T-cell (primary cell): ENCODE results near the gene CPNE7. TPM values are rescaled to one million over a fixed set of nuclear protein-coding genes. Genes with fewer than 3 reads are reported as not detected.

Source experiments
- ATAC-seq, 4 experiments: fragments of 200-7000 bp in 3 of 4; fragments of 150-1000 bp in 1 of 4; cut with Tn5 transposase; replicated peaks in 1 of 4; 1 replicate in 3 of 4; 2 replicates in 1 of 4; pipeline ENCODE4 v1.10.0; 2021; ENCODE audit warnings: moderate library complexity in 3 of 4, mild to moderate bottlenecking in 2 of 4, moderate number of reproducible peaks in 1 of 4
- CTCF ChIA-PET, 2 donors: fragments of 300-600 bp; sonication (Branson Sonifier 250); formaldehyde crosslinking; loops; one replicate each; lab custom pipeline; 2022; ENCODE audit warnings: antibody characterized with exemption in 2 of 2; lab: Charles Lee
- POLR2A ChIA-PET, 2 donors: fragments of 300-600 bp; sonication (Branson Sonifier 250); formaldehyde crosslinking; loops; one replicate each; lab custom pipeline; 2022; ENCODE audit warnings: antibody characterized with exemption in 2 of 2; lab: Charles Lee
- DNase-seq, 35 experiments: peaks; one replicate each; pipeline versions ENCODE4 v3.0.0 to v3.0.0-alpha.2; 2013 to 2023
- H3K27ac ChIP-seq: one replicate; pipeline ENCODE4 v1.5.1; 2013; ENCODE audit warnings: low read length
- H3K27me3 ChIP-seq, 2 experiments: replicated peaks in 1 of 2; 1 replicate in 1 of 2; 2 replicates in 1 of 2; pipeline versions ENCODE4 v1.6.1 to v1.7.0; 2013; ENCODE audit warnings: low read length in 1 of 2, mixed read lengths in 1 of 2; ENCODE audit not compliant: control insufficient read depth in 2 of 2, insufficient read depth in 2 of 2; ENCODE audit errors: extremely low read depth in 1 of 2
- H3K36me3 ChIP-seq, 2 donors: 1 replicate in 1 of 2; 2 replicates in 1 of 2; pipeline versions ENCODE4 v1.6.1 to v1.7.0; 2013; ENCODE audit warnings: low read length in 1 of 2; ENCODE audit not compliant: control insufficient read depth in 2 of 2, insufficient read depth in 1 of 2; ENCODE audit errors: extremely low read depth in 1 of 2
- H3K4me1 ChIP-seq, 2 experiments: 1 replicate in 1 of 2; 2 replicates in 1 of 2; pipeline versions ENCODE4 v1.6.1 to v1.7.0; 2013; ENCODE audit warnings: low read length in 2 of 2, mixed read lengths in 1 of 2; ENCODE audit not compliant: insufficient read depth in 2 of 2, control insufficient read depth in 1 of 2; ENCODE audit errors: extremely low read depth in 1 of 2
- H3K4me3 ChIP-seq, 2 donors: 1 replicate in 1 of 2; 2 replicates in 1 of 2; pipeline versions ENCODE4 v1.5.1 to v1.7.0; 2013; ENCODE audit warnings: mild to moderate bottlenecking in 2 of 2, low read length in 1 of 2, moderate library complexity in 1 of 2; ENCODE audit not compliant: control insufficient read depth in 1 of 2; ENCODE audit errors: extremely low read depth in 1 of 2
- H3K9me3 ChIP-seq: 2 replicates; pipeline ENCODE4 v1.7.0; 2013
- H3K27ac Mint-ChIP-seq, 2 donors: one replicate each; pipeline ENCODE4 v1.8.0; 2020 to 2021; ENCODE audit warnings: mild to moderate bottlenecking in 2 of 2, mixed read lengths in 2 of 2
- H3K27me3 Mint-ChIP-seq, 2 donors: one replicate each; pipeline ENCODE4 v1.8.0; 2021 to 2022; ENCODE audit warnings: mixed read lengths in 2 of 2
- H3K36me3 Mint-ChIP-seq: one replicate; pipeline ENCODE4 v1.8.0; 2021; ENCODE audit warnings: mixed read lengths
- H3K4me1 Mint-ChIP-seq, 3 donors: one replicate each; pipeline ENCODE4 v1.8.0; 2020 to 2022; ENCODE audit warnings: mixed read lengths in 3 of 3, mild to moderate bottlenecking in 1 of 3
- H3K4me3 Mint-ChIP-seq, 3 donors: one replicate each; pipeline ENCODE4 v1.8.0; 2020 to 2022; ENCODE audit warnings: mild to moderate bottlenecking in 3 of 3, mixed read lengths in 3 of 3, moderate library complexity in 3 of 3
- H3K9me3 Mint-ChIP-seq, 3 donors: one replicate each; pipeline ENCODE4 v1.8.0; 2020 to 2022; ENCODE audit warnings: mixed read lengths in 3 of 3
- WGBS: methylation state at CpG from one replicate; pipeline ENCODE4 v1.1.5; 2013; ENCODE audit warnings: missing lambda C conversion rate; ENCODE audit not compliant: insufficient coverage; 5-methylcytosine and 5-hydroxymethylcytosine counted together
- total RNA-seq, 35 experiments: library from RNA in 6 of 35; stranded (reverse) in 6 of 35; fragments of 120-200 nt in 1 of 35; gene quantifications; one replicate each; pipeline versions ENCODE4 v1.2.1 to v1.2.4 and lab custom pipeline; 2013 to 2026

Gene CPNE7
- total RNA-seq, 5 donors from 2014 or later (not counting 1 experiment from before 2014, with no cell fraction given): 1.9 to 8.7 (median 5.1) TPM

- Mint-ChIP-seq H3K9me3 (no peaks in the 10 kb centered on the region), H3K4me1 (peaks cover 8 to 14% (median 10%) of the 10 kb centered on the region in 3 donors), H3K4me3 (no peak overlapping the region), H3K27ac (no peak overlapping the region), H3K36me3 (peaks cover 27% of the 10 kb centered on the region), H3K27me3 (no peaks in the 10 kb centered on the region)
- POLR2A ChIA-PET: no interaction called here
- Histone ChIP-seq H3K4me1 (peaks cover 8 to 9% of the 10 kb centered on the region in 2 experiments), H3K9me3 (no peaks in the 10 kb centered on the region), H3K27ac (no peak overlapping the region), H3K27me3 (no peaks in the 10 kb centered on the region), H3K4me3 (no peak overlapping the region), H3K36me3 (peaks cover 32 to 41% of the 10 kb centered on the region in 2 donors)
- CTCF ChIA-PET: no interaction called here
- no peak for DNase-seq
- 92% methylated on average over 8 of the region's 11 CpGs for WGBS
- ATAC-seq: no peak
These were observed 31.4 kb upstream of the CPNE7 start for GRCh38 chr16:89544113-89544512.

- Histone ChIP-seq H3K36me3 (peaks cover 34 to 45% of the 10 kb centered on the region in 2 donors), H3K9me3 (no peaks in the 10 kb centered on the region), H3K27ac (no peak overlapping the region), H3K27me3 (no peaks in the 10 kb centered on the region), H3K4me3 (no peak overlapping the region), H3K4me1 (peaks cover 11 to 15% of the 10 kb centered on the region in 2 experiments)
- Mint-ChIP-seq H3K27me3 (no peaks in the 10 kb centered on the region), H3K4me1 (peaks cover 14 to 20% (median 16%) of the 10 kb centered on the region in 3 donors), H3K4me3 (no peak overlapping the region), H3K27ac (no peak overlapping the region), H3K9me3 (no peaks in the 10 kb centered on the region), H3K36me3 (peaks cover 32% of the 10 kb centered on the region)
- ChIA-PET POLR2A (no interaction called here), CTCF (interaction anchor here in 1 of 2 donors (0.6 kb wide), 1 partner anchor 153 kb away, joined by 4 read pairs; no protein-coding TSS in a partner anchor)
- DNase-seq: no peak
- 91% methylated on average over 11 of the region's 13 CpGs for WGBS
- no peak for ATAC-seq
These were observed 30.9 kb upstream of the CPNE7 start for GRCh38 chr16:89544713-89545043.

- Mint-ChIP-seq H3K4me1 (peaks cover 16 to 25% (median 18%) of the 10 kb centered on the region in 3 donors), H3K27me3 (no peaks in the 10 kb centered on the region), H3K4me3 (no peak overlapping the region), H3K36me3 (peaks cover 31% of the 10 kb centered on the region), H3K9me3 (no peaks in the 10 kb centered on the region), H3K27ac (no peak overlapping the region)
- Histone ChIP-seq H3K9me3 (no peaks in the 10 kb centered on the region), H3K36me3 (peaks cover 36 to 47% of the 10 kb centered on the region in 2 donors), H3K4me3 (no peak overlapping the region), H3K4me1 (peaks cover 12 to 20% of the 10 kb centered on the region in 2 experiments), H3K27ac (no peak overlapping the region), H3K27me3 (no peaks in the 10 kb centered on the region)
- ATAC-seq: no peak
- CTCF ChIA-PET: interaction anchor here in 1 of 2 donors (0.6 kb wide), 1 partner anchor 153 kb away, joined by 4 read pairs; no protein-coding TSS in a partner anchor
- no peak for DNase-seq
- POLR2A ChIA-PET: interaction anchor here in 1 of 2 donors (0.7 kb wide), 1 partner anchor 655 kb away, joined by 5 read pairs; no protein-coding TSS in a partner anchor
- WGBS: 98% methylated on average over 6 of the region's 17 CpGs
These were observed 30.3 kb upstream of the CPNE7 start for GRCh38 chr16:89545044-89545830.

- no peaks in the 10 kb centered on the region for H3K27me3 ChIP-seq
- no peak overlapping the region for H3K4me3 ChIP-seq
- Mint-ChIP-seq H3K36me3 (peaks cover 35% of the 10 kb centered on the region), H3K4me3 (no peak overlapping the region), H3K4me1 (peaks cover 16 to 27% (median 18%) of the 10 kb centered on the region in 3 donors), H3K27me3 (no peaks in the 10 kb centered on the region), H3K9me3 (no peaks in the 10 kb centered on the region), H3K27ac (no peak overlapping the region)
- peaks cover 12 to 22% of the 10 kb centered on the region in 2 experiments for H3K4me1 ChIP-seq
- DNase-seq (no peak), ATAC-seq (no peak)
- H3K36me3 ChIP-seq: peaks cover 37 to 47% of the 10 kb centered on the region in 2 donors
- no peak overlapping the region for H3K27ac ChIP-seq
- no peaks in the 10 kb centered on the region for H3K9me3 ChIP-seq
- ChIA-PET POLR2A (interaction anchor here in 1 of 2 donors (0.7 kb wide), 1 partner anchor 656 kb away, joined by 5 read pairs; no protein-coding TSS in a partner anchor), CTCF (interaction anchor here in 1 of 2 donors (0.7 kb wide), 1 partner anchor 367 kb away, joined by 4 read pairs; no protein-coding TSS in a partner anchor)
- WGBS: 100% methylated on average over 19 of the region's 26 CpGs
These were observed 29.6 kb upstream of the CPNE7 start for GRCh38 chr16:89545831-89546574.

- no peaks in the 10 kb centered on the region for H3K9me3 Mint-ChIP-seq
- no peak overlapping the region for H3K4me3 Mint-ChIP-seq
- ChIA-PET POLR2A (no interaction called here), CTCF (interaction anchor here in 1 of 2 donors (0.7 kb wide), 1 partner anchor 367 kb away, joined by 4 read pairs; no protein-coding TSS in a partner anchor)
- H3K4me1 ChIP-seq: peaks cover 12 to 26% of the 10 kb centered on the region in 2 experiments
- no peak overlapping the region for H3K27ac Mint-ChIP-seq
- DNase-seq (no peak), ATAC-seq (no peak)
- no peaks in the 10 kb centered on the region for H3K9me3 ChIP-seq
- peaks cover 16 to 24% (median 18%) of the 10 kb centered on the region in 3 donors for H3K4me1 Mint-ChIP-seq
- peaks cover 39% of the 10 kb centered on the region for H3K36me3 Mint-ChIP-seq
- WGBS: 99% methylated on average over 10 of the region's 19 CpGs
- H3K36me3 ChIP-seq: peaks cover 39 to 45% of the 10 kb centered on the region in 2 donors
- H3K27me3 ChIP-seq: no peaks in the 10 kb centered on the region
- H3K27me3 Mint-ChIP-seq: no peaks in the 10 kb centered on the region
- no peak overlapping the region for H3K27ac ChIP-seq
- H3K4me3 ChIP-seq: no peak overlapping the region
These were observed 28.8 kb upstream of the CPNE7 start for GRCh38 chr16:89546781-89547180.

GRCh38 chr16:89547291-89547690 lies 28.3 kb upstream of the CPNE7 start:
- Mint-ChIP-seq H3K27me3 (no peaks in the 10 kb centered on the region), H3K36me3 (peaks cover 39% of the 10 kb centered on the region), H3K4me3 (no peak overlapping the region), H3K4me1 (peaks cover 16 to 24% (median 18%) of the 10 kb centered on the region in 3 donors), H3K27ac (no peak overlapping the region), H3K9me3 (no peaks in the 10 kb centered on the region)
- no peaks in the 10 kb centered on the region for H3K27me3 ChIP-seq
- peaks cover 40 to 50% of the 10 kb centered on the region in 2 donors for H3K36me3 ChIP-seq
- ChIA-PET CTCF (no interaction called here), POLR2A (no interaction called here)
- peaks cover 12 to 26% of the 10 kb centered on the region in 2 experiments for H3K4me1 ChIP-seq
- H3K4me3 ChIP-seq: no peak overlapping the region
- DNase-seq (no peak), ATAC-seq (no peak)
- WGBS: 97% methylated on average over 14 of the region's 17 CpGs
- H3K9me3 ChIP-seq: no peaks in the 10 kb centered on the region
- no peak overlapping the region for H3K27ac ChIP-seq
